Heart left ventricle (tissue), 16 donors: Measurements from ENCODE around the gene KCNMA1. TPM values are rescaled to one million over a fixed set of nuclear protein-coding genes. Genes with fewer than 3 reads are reported as not detected.
"Not testable (repeated sequence)": the region's sequence is repeated elsewhere in the genome, so short reads cannot be mapped to it uniquely, and the experiment has no call there.

Experiments
- ATAC-seq, 4 donors: fragments of 200-7000 bp; cut with Tn5 transposase; one replicate each; pipeline ENCODE4 v1.9.1; 2020 to 2022; ENCODE audit warnings: moderate library complexity in 4 of 4, mild to moderate bottlenecking in 3 of 4, moderate number of reproducible peaks in 1 of 4
- DNase-seq, 5 donors: peaks; one replicate each; pipeline ENCODE4 v3.0.0-alpha.2; 2020
- H3K27ac ChIP-seq, 12 donors: fragments of 200-600 bp; sonication (generic) in 4 of 12; one replicate each; pipeline versions ENCODE4 v1.5.0 to v1.8.0; 2016 to 2022; ENCODE audit warnings: mild to moderate bottlenecking in 2 of 12
- H3K27me3 ChIP-seq, 9 donors: fragments of 200-600 bp; sonication (generic) in 2 of 9; one replicate each; pipeline versions ENCODE4 v1.5.1 to v1.8.0; 2016 to 2022; ENCODE audit warnings: mild to moderate bottlenecking in 3 of 9
- H3K36me3 ChIP-seq, 9 donors: fragments of 200-600 bp; sonication (generic) in 2 of 9; one replicate each; pipeline versions ENCODE4 v1.5.0 to v1.8.0; 2018 to 2022; ENCODE audit warnings: mild to moderate bottlenecking in 2 of 9
- H3K4me1 ChIP-seq, 12 donors: fragments of 200-600 bp; sonication (generic) in 4 of 12; one replicate each; pipeline versions ENCODE4 v1.5.0 to v1.8.0; 2016 to 2022; ENCODE audit warnings: mild to moderate bottlenecking in 3 of 12
- H3K4me3 ChIP-seq, 12 donors: fragments of 200-600 bp; sonication (generic) in 4 of 12; one replicate each; pipeline versions ENCODE4 v1.5.0 to v1.8.0; 2017 to 2022; ENCODE audit warnings: mild to moderate bottlenecking in 9 of 12, moderate library complexity in 4 of 12
- H3K9me3 ChIP-seq, 12 donors: fragments of 200-600 bp; sonication (generic) in 4 of 12; one replicate each; pipeline versions ENCODE4 v1.5.0 to v1.8.0; 2016 to 2022; ENCODE audit warnings: mild to moderate bottlenecking in 1 of 12
- CTCF ChIP-seq, 12 donors: fragments of 200-600 bp; sonication (generic) in 4 of 12; IDR thresholded peaks; one replicate each; pipeline versions ENCODE4 v1.5.0 to v1.8.0; 2018 to 2022; ENCODE audit warnings: antibody characterized with exemption in 12 of 12, mild to moderate bottlenecking in 5 of 12
- POLR2A ChIP-seq, 2 donors: fragments of 450-650 bp; IDR thresholded peaks; one replicate each; pipeline ENCODE4 v1.6.1; 2017; ENCODE audit warnings: antibody characterized with exemption in 2 of 2, mild to moderate bottlenecking in 2 of 2, moderate library complexity in 2 of 2
- WGBS, 4 donors: extraction: QIAGEN DNeasy Blood & Tissue Kit in 2 of 4; methylation state at CpG; one replicate each; pipeline versions ENCODE4 v1.1.5 to v1.1.7; 2013 to 2018; 5-methylcytosine and 5-hydroxymethylcytosine counted together
- intact Hi-C, 10 donors: fragments of 100-400 bp; cut with DNase I; formaldehyde crosslinking; loops; one replicate each; pipeline versions ENCODE4 v1.11.1 to v1.14.2; 2022
- polyA plus RNA-seq, 2 donors: library from polyadenylated mRNA; stranded (reverse); fragments of 200-250 nt; gene quantifications; one replicate each; pipeline ENCODE4 v1.2.3, GENCODE V29; 2013
- total RNA-seq, 9 donors: library from RNA; depleted of rRNA in 2 of 9; stranded (reverse); fragments of >200 nt in 2 of 9; fragmentation: NEBNext Ultra II Directional in 3 of 9; extraction: Animal tissue kit (Norgen Biotek cat#: 25700) in 3 of 9; gene quantifications; one replicate each; pipeline versions ENCODE4 v1.1.0 to v1.2.4, GENCODE V29; 2016 to 2023
- donor health status: ischemic (EF 13 %, LVEDD 7.1; RV severe dilation, severe dysfunction).
- donor health status: healthy with polysubstance abuse.
- donor health status: DM: no; HTN: yes; CAD: no.
- donor health status: DM: no; HTN: no; CAD: no.
- donor health status: ischemic (EF 25% LVEDD 6.9; RV normal size, moderate dysfunction).
- donor health status: ischemic (EF 25% LVEDD 5.7; RV mildly dilated, moderate dysfunction).
- donor health status: healthy.
- donor health status: DM: yes; HTN: yes; CAD: no.
- donor health status: ischemic (EF 35%, LVEDD 5.7; RV mildly dilated, moderate dysfunction).
- donor health status: nonischemic (EF 11% LVEDD 7.7; RV severe dilation, severe dysfunction).
- donor health status: DM: yes; HTN: yes; CAD: no.
- donor health status: PGD.
- donor health status: ischemic (EF 29% LVEDD 5.4; RV normal size, mild dysfunction).
- donor health status: nonischemic (EF 23%, LVEDD 6.1; RV moderate dilation, normal function).

KCNMA1 gene
- total and polyA plus RNA-seq, 11 donors: 0.39 to 8.7 (median 1.7) TPM

DNA sequence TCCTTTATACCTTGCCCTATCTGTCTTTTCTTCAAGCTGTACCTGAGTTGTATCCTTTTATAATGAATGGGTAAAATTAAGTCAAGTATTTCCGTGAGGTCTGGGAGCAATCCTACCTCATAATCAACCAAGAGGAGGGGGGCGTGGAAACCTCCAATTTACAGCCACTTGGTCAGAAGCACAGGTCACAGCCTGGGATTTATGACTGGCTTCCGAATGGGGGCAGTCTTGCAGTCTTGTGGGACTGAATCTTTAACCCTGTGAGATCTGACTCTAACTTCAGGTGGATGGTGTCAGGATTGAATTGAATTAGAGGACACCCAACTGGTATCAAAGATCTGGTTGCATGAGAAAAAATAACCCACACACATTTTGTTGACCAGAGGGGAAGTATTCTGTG, 23.5 kb upstream of the KCNMA1 start:
- Histone ChIP-seq H3K4me1 (no peaks in the 10 kb centered on the region), H3K27me3 (peaks cover 0 to 23% (median under 1%) of the 10 kb centered on the region in 9 donors), H3K36me3 (no peaks in the 10 kb centered on the region), H3K27ac (no peak overlapping the region), H3K4me3 (no peak overlapping the region), H3K9me3 (peaks cover 0 to 14% (median 2%) of the 10 kb centered on the region in 12 donors)
- DNase-seq: no peak
- no peak for ATAC-seq
- intact Hi-C loops: no loop called here
- 44 to 56% (median 46%) methylated on average over 3 of the region's 3 CpGs for WGBS, 4 donors
- TF ChIP-seq POLR2A (IDR thresholded peaks at IDR 0.05): no peak

GRCh38 chr10:77659046-77659670, 21.6 kb upstream of the KCNMA1 start:
- intact Hi-C loops, DNase-seq, H3K36me3 ChIP-seq, ATAC-seq, H3K4me1 ChIP-seq, H3K27ac ChIP-seq, H3K4me3 ChIP-seq: not testable (repeated sequence)
- Histone ChIP-seq H3K27me3 (peaks cover 0 to 17% (median 4%) of the 10 kb centered on the region in 9 donors), H3K9me3 (peaks cover 0 to 14% (median 2%) of the 10 kb centered on the region in 12 donors)
- WGBS, 4 donors: 87 to 94% (median 90%) methylated on average over 3 of the region's 3 CpGs

- Histone ChIP-seq H3K4me3 (no peak overlapping the region), H3K27ac (no peak overlapping the region), H3K4me1 (no peaks in the 10 kb centered on the region), H3K9me3 (peaks cover 0 to 11% (median 0%) of the 10 kb centered on the region in 12 donors), H3K36me3 (no peaks in the 10 kb centered on the region), H3K27me3 (peaks cover 0 to 23% (median 4%) of the 10 kb centered on the region in 9 donors)
- no peak for DNase-seq
- intact Hi-C loops: no loop called here
- ATAC-seq: no peak
- TF ChIP-seq POLR2A (IDR thresholded peaks at IDR 0.05) (no peak), CTCF (IDR thresholded peaks at IDR 0.05) (no peak)
Measured at GRCh38 chr10:77653210-77653609, 15.6 kb upstream of the KCNMA1 start.

DNA sequence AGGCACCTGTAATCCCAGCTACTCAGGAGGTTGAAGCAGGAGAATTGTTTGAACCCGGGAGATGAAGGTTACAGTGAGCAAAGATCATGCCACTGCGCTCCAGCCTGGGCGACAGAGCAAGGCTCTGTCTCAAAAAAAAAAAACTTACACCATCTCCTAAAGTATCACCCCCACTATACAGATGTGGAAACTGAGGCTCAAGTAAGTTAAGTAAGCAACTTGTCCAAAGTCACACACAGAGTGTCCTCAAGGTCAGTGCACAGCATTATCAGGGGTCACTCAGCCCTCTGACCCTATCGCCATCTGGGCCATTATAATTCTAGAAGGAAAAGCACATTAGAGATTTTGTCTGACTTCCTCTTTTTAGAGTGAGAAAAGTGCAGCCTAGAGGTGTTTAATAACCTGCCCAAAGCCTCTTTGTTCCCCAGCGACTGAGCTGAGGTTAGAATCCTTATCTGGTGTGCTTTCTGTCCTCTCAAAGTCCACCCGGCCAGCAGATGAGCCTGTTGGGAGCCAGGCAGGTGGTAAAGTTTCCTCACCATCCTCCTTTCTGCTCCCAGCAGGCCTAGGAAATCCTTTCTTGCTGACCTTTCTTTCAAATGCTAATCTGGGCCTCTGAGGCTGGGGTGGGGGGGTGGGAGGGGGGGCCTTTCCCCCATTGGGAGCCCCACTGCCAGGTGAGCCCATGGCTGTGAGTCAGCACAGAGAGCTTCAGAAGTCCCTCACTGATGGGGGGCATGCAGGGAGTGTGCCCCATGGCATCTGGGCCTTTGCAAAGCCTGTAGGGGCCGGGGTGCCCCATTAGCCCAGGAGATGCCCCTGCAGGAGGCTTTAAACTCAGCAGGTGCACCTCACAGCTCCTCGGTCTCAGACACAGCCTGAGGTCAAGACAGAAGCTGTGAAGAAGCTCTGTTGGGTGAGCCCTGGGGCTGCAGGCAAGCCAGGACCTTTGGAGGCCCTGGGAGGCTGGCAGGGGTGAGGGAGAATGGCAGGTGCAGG, 12.0 kb upstream of the KCNMA1 start:
- Histone ChIP-seq H3K4me3 (no peak overlapping the region), H3K27me3 (peaks cover 0 to 27% (median 6%) of the 10 kb centered on the region in 9 donors), H3K9me3 (peaks cover 0 to 11% (median 0%) of the 10 kb centered on the region in 12 donors), H3K36me3 (no peaks in the 10 kb centered on the region), H3K4me1 (no peaks in the 10 kb centered on the region), H3K27ac (no peak overlapping the region)
- WGBS, 4 donors: 61 to 65% (median 63%) methylated on average over 8 of the region's 8 CpGs
- intact Hi-C loops: loop anchor here in 1 of 10 donors (10.0 kb wide), 1 partner anchor 155 kb away; no protein-coding TSS in a partner anchor
- ATAC-seq (no peak), DNase-seq (no peak)
- no peak for TF ChIP-seq POLR2A (IDR thresholded peaks at IDR 0.05)
- no peak for TF ChIP-seq CTCF (IDR thresholded peaks at IDR 0.05)

DNA sequence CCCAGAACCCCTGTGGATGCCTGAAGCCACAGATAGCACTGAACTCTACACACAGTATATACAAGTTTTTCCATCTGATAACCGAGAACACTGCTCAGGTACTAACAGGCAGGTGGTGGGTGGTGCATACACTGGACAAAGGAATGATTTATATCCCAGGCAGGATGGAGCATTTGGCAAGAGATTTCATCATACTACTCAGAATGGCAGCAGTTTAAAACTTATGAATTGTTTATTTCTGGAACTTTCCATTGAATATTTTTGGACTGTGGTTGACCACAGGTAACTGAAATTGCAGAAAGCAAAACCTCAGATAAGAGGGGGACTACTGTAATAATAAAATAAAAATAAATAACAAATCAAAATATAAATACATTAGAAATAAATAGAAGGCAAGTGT, 10.9 kb upstream of the KCNMA1 start:
- DNase-seq (no peak), ATAC-seq (no peak)
- Histone ChIP-seq H3K36me3 (no peaks in the 10 kb centered on the region), H3K4me3 (no peak overlapping the region), H3K27ac (no peak overlapping the region), H3K4me1 (no peaks in the 10 kb centered on the region), H3K27me3 (peaks cover 0 to 29% (median 6%) of the 10 kb centered on the region in 9 donors), H3K9me3 (peaks cover 0 to 10% (median 0%) of the 10 kb centered on the region in 12 donors)
- TF ChIP-seq CTCF (IDR thresholded peaks at IDR 0.05): no peak
- TF ChIP-seq POLR2A (IDR thresholded peaks at IDR 0.05): no peak
- WGBS, 4 donors: 73 to 83% (median 77%) methylated on average over 1 of the region's 1 CpG
- intact Hi-C loops: loop anchor here in 1 of 10 donors (10.0 kb wide), 1 partner anchor 154 kb away; no protein-coding TSS in a partner anchor
